Measurements from ENCODE around the gene MYADML2. TPM values are rescaled to one million over a fixed set of nuclear protein-coding genes. Genes with fewer than 3 reads are reported as not detected.

The MYADML2 gene
- total and polyA plus RNA-seq, 2 experiments from 2014 or later = 0.70 to 1.7 TPM

DNA sequence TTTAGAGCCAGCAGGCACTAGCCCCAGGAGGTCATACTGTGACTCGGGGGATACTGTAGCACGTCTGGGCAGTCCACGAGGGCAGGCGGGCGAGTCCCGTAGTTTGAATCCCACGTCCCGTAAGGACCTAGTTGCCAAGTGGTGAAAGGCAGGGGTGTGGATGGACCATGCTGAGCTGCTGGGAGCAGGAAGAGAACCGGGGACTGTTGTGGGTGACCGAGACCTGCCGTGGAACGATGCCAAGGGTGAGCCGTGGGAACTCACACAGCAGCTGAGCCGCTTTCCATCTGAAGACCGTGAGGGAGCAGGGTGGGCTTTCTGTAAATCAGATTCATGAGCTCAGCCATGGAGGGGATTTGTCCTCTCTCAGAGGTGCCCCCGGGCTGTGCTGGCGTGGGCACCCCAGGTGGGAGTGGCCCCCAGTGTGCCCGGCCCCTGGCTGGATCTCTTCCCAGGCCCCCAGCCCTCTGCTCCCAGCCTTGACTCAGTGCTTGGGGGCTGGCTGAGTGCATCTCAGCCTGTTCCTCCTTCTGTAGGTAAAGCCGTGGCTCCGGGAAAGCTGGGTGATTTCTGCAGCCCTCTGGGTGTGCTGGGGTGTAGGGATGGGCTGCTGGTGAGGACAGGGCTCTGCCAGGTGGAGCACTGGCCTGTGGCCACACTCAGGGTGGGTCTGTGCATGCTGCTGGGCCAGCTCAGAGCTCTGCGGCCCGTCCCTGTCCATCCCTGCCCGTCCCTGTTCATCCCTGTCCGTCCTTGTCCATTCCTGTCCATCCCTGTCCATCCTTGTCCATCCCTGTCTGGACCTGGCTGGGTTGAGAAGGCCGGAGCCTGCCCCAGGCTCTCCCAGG lies 44.0 kb upstream of the MYADML2 start:
- ATAC-seq (peak; percentile 2; the same call in 1 of the 3 replicates), DNase-seq (ENCODE audit: low spot score) (no peak)
- no peak overlapping the region for H2AFZ ChIP-seq
- H3K9me2 ChIP-seq (ENCODE audit: insufficient read depth) = no peaks in the 10 kb centered on the region
- Mint-ChIP-seq H3K4me3 (peak overlapping the region; percentile 49; the same call in 1 of the 3 replicates), H3K4me1 (peaks cover 27% of the 10 kb centered on the region), H3K27me3 (ENCODE audit: insufficient read depth, low read depth, poor library complexity) (peaks cover 12% of the 10 kb centered on the region), H3K9me3 (no peaks in the 10 kb centered on the region), H3K27ac (peak overlapping the region; percentile 35; the same call in 1 of the 2 replicates), H3K36me3 (ENCODE audit: low read depth) (peaks cover 14% of the 10 kb centered on the region)
- H3K27me3 ChIP-seq (ENCODE audit: insufficient read depth) = no peaks in the 10 kb centered on the region
- peaks cover 6% of the 10 kb centered on the region for H4K20me1 ChIP-seq (replicated peaks; ENCODE audit: insufficient read depth)
- H3K79me2 ChIP-seq (replicated peaks; ENCODE audit: insufficient read depth) = no peaks in the 10 kb centered on the region
- peaks cover 11% of the 10 kb centered on the region; the same call in 1 of the 2 replicates for H3K4me1 ChIP-seq (ENCODE audit: insufficient read depth)
- no peak overlapping the region for H3K4me2 ChIP-seq
- 0 out of 2 replicates have a peak, but pooled peaks cover 3% of the 10 kb centered on the region for H3F3A ChIP-seq (replicated peaks; ENCODE audit: low read depth)
- no peak overlapping the region for H3K4me3 ChIP-seq
- no peak overlapping the region for H3K27ac ChIP-seq (ENCODE audit: low read depth)
- no peak for TF ChIP-seq ZNF114 (CRISPR knock-in tag; IDR thresholded peaks at IDR 0.05)
- no peak for TF ChIP-seq POLR2AphosphoS5 (IDR thresholded peaks at IDR 0.05; ENCODE audit: low read depth)
- no peak for TF ChIP-seq EZH2phosphoT487 (IDR thresholded peaks at IDR 0.05; ENCODE audit: unreplicated experiment)
- TF ChIP-seq NANOG (IDR thresholded peaks at IDR 0.05; ENCODE audit: borderline replicate concordance) = no peak
- no peak for TF ChIP-seq JUNB (IDR thresholded peaks at IDR 0.05; ENCODE audit: unreplicated experiment)
- no peak for TF ChIP-seq CREB1 (CRISPR knock-in tag; IDR thresholded peaks at IDR 0.05; ENCODE audit: low read depth)
- H3K36me3 ChIP-seq (ENCODE audit: insufficient read depth) = no peaks in the 10 kb centered on the region

DNA sequence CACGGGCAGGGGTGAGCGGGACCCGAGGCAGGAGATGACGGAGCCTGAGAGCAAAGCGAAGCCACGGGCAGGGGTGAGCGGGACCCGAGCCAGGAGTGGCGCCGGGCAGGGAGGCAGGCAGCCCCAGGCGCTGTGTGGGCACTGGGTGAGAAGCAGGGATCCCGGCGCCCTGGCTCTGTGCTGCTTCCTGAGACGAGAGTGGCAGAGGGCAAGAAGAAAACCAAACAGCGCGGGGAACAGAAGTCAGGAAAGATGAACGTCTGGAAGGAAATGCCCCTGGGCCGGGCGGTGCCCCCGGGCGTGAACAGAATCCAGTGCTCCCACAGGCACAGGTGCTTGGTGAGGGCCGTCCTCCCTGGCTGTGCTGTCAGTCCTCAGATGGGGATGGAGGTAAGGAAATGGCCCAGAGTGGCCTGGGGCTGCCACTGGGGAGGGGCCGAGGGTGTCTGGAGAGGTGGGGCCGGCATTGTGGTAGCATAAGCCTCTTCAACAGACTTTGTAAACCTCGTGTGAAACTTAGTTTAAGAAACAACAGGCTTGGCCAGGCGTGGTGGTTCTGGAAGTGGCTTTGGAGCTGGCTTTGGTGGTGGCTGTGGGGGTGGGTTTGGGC lies 40.2 kb upstream of the MYADML2 start:
- Histone ChIP-seq H3F3A (replicated peaks; ENCODE audit: low read depth) (0 out of 2 replicates have a peak, but pooled peaks cover 3% of the 10 kb centered on the region), H3K27me3 (ENCODE audit: insufficient read depth) (no peaks in the 10 kb centered on the region), H3K4me2 (no peak overlapping the region), H3K27ac (ENCODE audit: low read depth) (no peak overlapping the region), H3K36me3 (ENCODE audit: insufficient read depth) (no peaks in the 10 kb centered on the region), H3K4me3 (no peak overlapping the region), H2AFZ (no peak overlapping the region), H3K4me1 (ENCODE audit: insufficient read depth) (peaks cover 9% of the 10 kb centered on the region; the same call in 1 of the 2 replicates), H4K20me1 (replicated peaks; ENCODE audit: insufficient read depth) (no peaks in the 10 kb centered on the region; the same call in none of the 2 replicates), H3K9me2 (ENCODE audit: insufficient read depth) (no peaks in the 10 kb centered on the region), H3K79me2 (replicated peaks; ENCODE audit: insufficient read depth) (no peaks in the 10 kb centered on the region)
- H3K36me3 Mint-ChIP-seq (ENCODE audit: low read depth) = peaks cover 41% of the 10 kb centered on the region
- DNase-seq (ENCODE audit: low spot score) (no peak), ATAC-seq (no peak)
- H3K4me1 Mint-ChIP-seq = peaks cover 15% of the 10 kb centered on the region
- H3K27me3 Mint-ChIP-seq (ENCODE audit: insufficient read depth, low read depth, poor library complexity) = peaks cover 9% of the 10 kb centered on the region
- H3K9me3 Mint-ChIP-seq = no peaks in the 10 kb centered on the region
- no peak overlapping the region for H3K4me3 Mint-ChIP-seq
- H3K27ac Mint-ChIP-seq = no peak overlapping the region
- TF ChIP-seq CREB1 (CRISPR knock-in tag; IDR thresholded peaks at IDR 0.05; ENCODE audit: low read depth) (no peak), NANOG (IDR thresholded peaks at IDR 0.05; ENCODE audit: borderline replicate concordance) (no peak), STAT1 (IDR thresholded peaks at IDR 0.05; ENCODE audit: unreplicated experiment) (no peak), JUNB (IDR thresholded peaks at IDR 0.05; ENCODE audit: unreplicated experiment) (no peak), EZH2phosphoT487 (IDR thresholded peaks at IDR 0.05; ENCODE audit: unreplicated experiment) (no peak), EZH2 (IDR thresholded peaks at IDR 0.05; ENCODE audit: low read depth, unreplicated experiment) (no peak)
- TF ChIP-seq, protein P1, sequence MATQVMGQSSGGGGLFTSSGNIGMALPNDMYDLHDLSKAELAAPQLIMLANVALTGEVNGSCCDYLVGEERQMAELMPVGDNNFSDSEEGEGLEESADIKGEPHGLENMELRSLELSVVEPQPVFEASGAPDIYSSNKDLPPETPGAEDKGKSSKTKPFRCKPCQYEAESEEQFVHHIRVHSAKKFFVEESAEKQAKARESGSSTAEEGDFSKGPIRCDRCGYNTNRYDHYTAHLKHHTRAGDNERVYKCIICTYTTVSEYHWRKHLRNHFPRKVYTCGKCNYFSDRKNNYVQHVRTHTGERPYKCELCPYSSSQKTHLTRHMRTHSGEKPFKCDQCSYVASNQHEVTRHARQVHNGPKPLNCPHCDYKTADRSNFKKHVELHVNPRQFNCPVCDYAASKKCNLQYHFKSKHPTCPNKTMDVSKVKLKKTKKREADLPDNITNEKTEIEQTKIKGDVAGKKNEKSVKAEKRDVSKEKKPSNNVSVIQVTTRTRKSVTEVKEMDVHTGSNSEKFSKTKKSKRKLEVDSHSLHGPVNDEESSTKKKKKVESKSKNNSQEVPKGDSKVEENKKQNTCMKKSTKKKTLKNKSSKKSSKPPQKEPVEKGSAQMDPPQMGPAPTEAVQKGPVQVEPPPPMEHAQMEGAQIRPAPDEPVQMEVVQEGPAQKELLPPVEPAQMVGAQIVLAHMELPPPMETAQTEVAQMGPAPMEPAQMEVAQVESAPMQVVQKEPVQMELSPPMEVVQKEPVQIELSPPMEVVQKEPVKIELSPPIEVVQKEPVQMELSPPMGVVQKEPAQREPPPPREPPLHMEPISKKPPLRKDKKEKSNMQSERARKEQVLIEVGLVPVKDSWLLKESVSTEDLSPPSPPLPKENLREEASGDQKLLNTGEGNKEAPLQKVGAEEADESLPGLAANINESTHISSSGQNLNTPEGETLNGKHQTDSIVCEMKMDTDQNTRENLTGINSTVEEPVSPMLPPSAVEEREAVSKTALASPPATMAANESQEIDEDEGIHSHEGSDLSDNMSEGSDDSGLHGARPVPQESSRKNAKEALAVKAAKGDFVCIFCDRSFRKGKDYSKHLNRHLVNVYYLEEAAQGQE (IDR thresholded peaks at IDR 0.05; ENCODE audit: unreplicated experiment) = no peak
- TF ChIP-seq, protein P2, sequence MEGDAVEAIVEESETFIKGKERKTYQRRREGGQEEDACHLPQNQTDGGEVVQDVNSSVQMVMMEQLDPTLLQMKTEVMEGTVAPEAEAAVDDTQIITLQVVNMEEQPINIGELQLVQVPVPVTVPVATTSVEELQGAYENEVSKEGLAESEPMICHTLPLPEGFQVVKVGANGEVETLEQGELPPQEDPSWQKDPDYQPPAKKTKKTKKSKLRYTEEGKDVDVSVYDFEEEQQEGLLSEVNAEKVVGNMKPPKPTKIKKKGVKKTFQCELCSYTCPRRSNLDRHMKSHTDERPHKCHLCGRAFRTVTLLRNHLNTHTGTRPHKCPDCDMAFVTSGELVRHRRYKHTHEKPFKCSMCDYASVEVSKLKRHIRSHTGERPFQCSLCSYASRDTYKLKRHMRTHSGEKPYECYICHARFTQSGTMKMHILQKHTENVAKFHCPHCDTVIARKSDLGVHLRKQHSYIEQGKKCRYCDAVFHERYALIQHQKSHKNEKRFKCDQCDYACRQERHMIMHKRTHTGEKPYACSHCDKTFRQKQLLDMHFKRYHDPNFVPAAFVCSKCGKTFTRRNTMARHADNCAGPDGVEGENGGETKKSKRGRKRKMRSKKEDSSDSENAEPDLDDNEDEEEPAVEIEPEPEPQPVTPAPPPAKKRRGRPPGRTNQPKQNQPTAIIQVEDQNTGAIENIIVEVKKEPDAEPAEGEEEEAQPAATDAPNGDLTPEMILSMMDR (conservative IDR thresholded peaks at IDR 0.05; ENCODE audit: low read depth in 2 of 2) = no peak

Measured in GM23338 (cell line).